Measurements from ENCODE around the gene FGF11.

DNA sequence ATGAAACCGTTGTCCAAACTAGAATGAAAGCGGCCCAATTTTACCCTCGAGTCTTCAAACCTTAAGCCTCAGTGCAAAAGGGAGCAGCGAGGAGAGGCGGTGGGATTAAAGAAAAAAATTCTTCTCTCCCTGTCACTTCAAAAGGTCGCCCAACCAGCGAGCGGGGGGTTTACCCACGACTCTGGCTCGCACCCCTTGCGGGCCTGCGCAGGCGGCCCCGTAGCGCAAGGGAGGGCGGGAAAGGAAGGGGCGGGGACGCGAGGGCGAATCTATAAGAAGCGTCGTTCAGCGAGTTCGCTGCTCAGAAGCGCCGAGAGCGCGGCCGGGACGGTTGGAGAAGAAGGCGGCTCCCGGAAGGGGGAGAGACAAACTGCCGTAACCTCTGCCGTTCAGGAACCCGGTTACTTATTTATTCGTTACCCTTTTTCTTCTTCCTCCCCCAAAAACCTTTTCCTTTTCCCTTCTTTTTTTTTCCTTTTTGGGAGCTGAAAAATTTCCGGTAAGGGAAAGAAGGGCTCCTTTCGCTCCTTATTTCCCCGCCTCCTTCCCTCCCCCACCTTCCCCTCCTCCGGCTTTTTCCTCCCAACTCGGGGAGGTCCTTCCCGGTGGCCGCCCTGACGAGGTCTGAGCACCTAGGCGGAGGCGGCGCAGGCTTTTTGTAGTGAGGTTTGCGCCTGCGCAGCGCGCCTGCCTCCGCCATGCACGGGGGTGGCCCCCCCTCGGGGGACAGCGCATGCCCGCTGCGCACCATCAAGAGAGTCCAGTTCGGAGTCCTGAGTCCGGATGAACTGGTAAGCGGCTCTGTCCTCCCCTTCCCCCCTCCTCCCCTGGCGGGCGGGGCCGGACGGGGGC, 45.0 kb downstream of the FGF11 start, which contains the start of gene POLR2A:
- no peak for TF ChIP-seq EZH2 (IDR thresholded peaks at IDR 0.05; ENCODE audit: borderline replicate concordance, low read length)
- no peak for TF ChIP-seq CTCF (conservative IDR thresholded peaks at IDR 0.05 in 1 of 2, IDR thresholded peaks at IDR 0.05 in 1 of 2; ENCODE audit: extremely low read depth in 1 of 2, insufficient read depth in 1 of 2, low read depth in 1 of 2, low read length in 2 of 2)
